ENCODE data around the gene ARHGAP19.

Gene ARHGAP19

GRCh38 chr10:97334370-97335175 is 42.1 kb upstream of the ARHGAP19 start, which contains the start of gene FRAT2 (continued):
- TF ChIP-seq ZNF449 (tag by site-specific recombination; IDR thresholded peaks at IDR 0.05) (peak; percentile 52), ZNF791 (tag by site-specific recombination; IDR thresholded peaks at IDR 0.05) (no peak), ZNF48 (tag by site-specific recombination; IDR thresholded peaks at IDR 0.05) (no peak), ZNF600 (tag by site-specific recombination; IDR thresholded peaks at IDR 0.05) (peak; percentile 68; the same call in 1 of the 2 replicates), ZNF843 (tag by site-specific recombination; IDR thresholded peaks at IDR 0.05) (peak; percentile 81), ZNF76 (tag by site-specific recombination; IDR thresholded peaks at IDR 0.05; ENCODE audit: borderline replicate concordance, low read depth) (peak; percentile 75; the same call in 1 of the 2 replicates), ZNF580 (tag by site-specific recombination; IDR thresholded peaks at IDR 0.05) (no peak; the same call in 1 of the 2 replicates), ZNF202 (tag by site-specific recombination; IDR thresholded peaks at IDR 0.05; ENCODE audit: borderline replicate concordance) (no peak), PRDM10 (tag by site-specific recombination; IDR thresholded peaks at IDR 0.05) (peak; percentile 100), KLF17 (tag by site-specific recombination; IDR thresholded peaks at IDR 0.05) (peak; percentile 99), ZSCAN23 (tag by site-specific recombination; IDR thresholded peaks at IDR 0.05) (no peak), ZNF521 (tag by site-specific recombination; IDR thresholded peaks at IDR 0.05) (no peak), ZBTB7A (tag by site-specific recombination; IDR thresholded peaks at IDR 0.05; ENCODE audit: low read depth) (peak; percentile 79; the same call in 1 of the 2 replicates), PATZ1 (tag by site-specific recombination; IDR thresholded peaks at IDR 0.05) (peak; percentile 93), TSHZ1 (tag by site-specific recombination; IDR thresholded peaks at IDR 0.05; ENCODE audit: borderline replicate concordance) (0 out of 2 replicates have a peak, but pooled peaks have one; percentile 20), ZNF324 (tag by site-specific recombination; IDR thresholded peaks at IDR 0.05) (peak; percentile 98), OVOL3 (tag by site-specific recombination; IDR thresholded peaks at IDR 0.05) (peak; percentile 51; the same call in 1 of the 2 replicates), ZBTB26 (tag by site-specific recombination; optimal IDR thresholded peaks at IDR 0.05) (peak; percentile 94), KLF8 (tag by site-specific recombination; IDR thresholded peaks at IDR 0.05) (peak; percentile 100), ZNF398 (tag by site-specific recombination; IDR thresholded peaks at IDR 0.05) (0 out of 2 replicates have a peak, but pooled peaks have one; percentile 41), ZNF184 (tag by site-specific recombination; IDR thresholded peaks at IDR 0.05) (no peak)
